ENCODE results near the gene CAMTA1.

Gene CAMTA1

DNA sequence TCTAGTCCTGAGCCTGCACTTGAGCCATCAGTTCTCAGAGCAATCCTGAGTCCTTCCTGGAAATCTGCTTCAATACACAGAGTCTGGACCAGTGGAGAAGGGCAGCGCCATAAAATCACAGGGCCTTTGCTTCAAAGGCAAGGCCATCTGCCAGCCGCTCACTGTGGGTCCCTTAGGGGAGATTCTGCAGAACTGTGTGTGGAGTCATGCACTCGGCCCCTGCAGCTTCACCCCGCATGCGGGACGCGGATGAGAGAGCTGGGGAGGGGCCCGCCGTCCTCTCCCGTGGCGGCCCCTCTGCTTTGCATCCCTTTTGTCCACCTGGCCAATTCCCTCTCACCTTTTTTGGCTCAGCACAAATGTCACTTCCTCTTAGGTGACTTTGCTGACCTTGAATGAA lies 674.7 kb downstream of the CAMTA1 start:
- TF ChIP-seq ZFP30 (CRISPR knock-in tag; IDR thresholded peaks at IDR 0.05), result no peak
- no peak for TF ChIP-seq OSR1 (CRISPR knock-in tag; IDR thresholded peaks at IDR 0.05)
- no peak for TF ChIP-seq ISL1 (CRISPR knock-in tag; IDR thresholded peaks at IDR 0.05)
- TF ChIP-seq PATZ1 (CRISPR knock-in tag; IDR thresholded peaks at IDR 0.05; ENCODE audit: borderline replicate concordance), result no peak
- TF ChIP-seq ZFP3 (CRISPR knock-in tag; IDR thresholded peaks at IDR 0.05), result no peak
- ATAC-seq, result no peak

- TF ChIP-seq ZFP3 (CRISPR knock-in tag; IDR thresholded peaks at IDR 0.05), result no peak
- no peak for TF ChIP-seq GLIS3 (CRISPR knock-in tag; IDR thresholded peaks at IDR 0.05)
- TF ChIP-seq PPARA (CRISPR knock-in tag; IDR thresholded peaks at IDR 0.05; ENCODE audit: borderline replicate concordance), result no peak
- TF ChIP-seq ARNTL (CRISPR knock-in tag; IDR thresholded peaks at IDR 0.05; ENCODE audit: borderline replicate concordance, low read depth), result no peak
- no peak for TF ChIP-seq ISL1 (CRISPR knock-in tag; IDR thresholded peaks at IDR 0.05)
- TF ChIP-seq ZNF565 (CRISPR knock-in tag; conservative IDR thresholded peaks at IDR 0.05; ENCODE audit: low read depth), result no peak
- TF ChIP-seq, protein P1, sequence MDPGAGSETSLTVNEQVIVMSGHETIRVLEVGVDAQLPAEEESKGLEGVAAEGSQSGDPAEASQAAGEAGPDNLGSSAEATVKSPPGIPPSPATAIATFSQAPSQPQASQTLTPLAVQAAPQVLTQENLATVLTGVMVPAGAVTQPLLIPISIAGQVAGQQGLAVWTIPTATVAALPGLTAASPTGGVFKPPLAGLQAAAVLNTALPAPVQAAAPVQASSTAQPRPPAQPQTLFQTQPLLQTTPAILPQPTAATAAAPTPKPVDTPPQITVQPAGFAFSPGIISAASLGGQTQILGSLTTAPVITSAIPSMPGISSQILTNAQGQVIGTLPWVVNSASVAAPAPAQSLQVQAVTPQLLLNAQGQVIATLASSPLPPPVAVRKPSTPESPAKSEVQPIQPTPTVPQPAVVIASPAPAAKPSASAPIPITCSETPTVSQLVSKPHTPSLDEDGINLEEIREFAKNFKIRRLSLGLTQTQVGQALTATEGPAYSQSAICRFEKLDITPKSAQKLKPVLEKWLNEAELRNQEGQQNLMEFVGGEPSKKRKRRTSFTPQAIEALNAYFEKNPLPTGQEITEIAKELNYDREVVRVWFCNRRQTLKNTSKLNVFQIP (CRISPR knock-in tag; IDR thresholded peaks at IDR 0.05; ENCODE audit: borderline replicate concordance, low read depth), result no peak
- TF ChIP-seq TSHZ2 (CRISPR knock-in tag; IDR thresholded peaks at IDR 0.05), result no peak
- no peak for TF ChIP-seq RARB (CRISPR knock-in tag; IDR thresholded peaks at IDR 0.05)
- no peak for TF ChIP-seq TOX (CRISPR knock-in tag; IDR thresholded peaks at IDR 0.05; ENCODE audit: borderline replicate concordance)
- TF ChIP-seq, protein P2, sequence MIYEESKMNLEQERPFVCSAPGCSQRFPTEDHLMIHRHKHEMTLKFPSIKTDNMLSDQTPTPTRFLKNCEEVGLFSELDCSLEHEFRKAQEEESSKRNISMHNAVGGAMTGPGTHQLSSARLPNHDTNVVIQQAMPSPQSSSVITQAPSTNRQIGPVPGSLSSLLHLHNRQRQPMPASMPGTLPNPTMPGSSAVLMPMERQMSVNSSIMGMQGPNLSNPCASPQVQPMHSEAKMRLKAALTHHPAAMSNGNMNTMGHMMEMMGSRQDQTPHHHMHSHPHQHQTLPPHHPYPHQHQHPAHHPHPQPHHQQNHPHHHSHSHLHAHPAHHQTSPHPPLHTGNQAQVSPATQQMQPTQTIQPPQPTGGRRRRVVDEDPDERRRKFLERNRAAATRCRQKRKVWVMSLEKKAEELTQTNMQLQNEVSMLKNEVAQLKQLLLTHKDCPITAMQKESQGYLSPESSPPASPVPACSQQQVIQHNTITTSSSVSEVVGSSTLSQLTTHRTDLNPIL (CRISPR knock-in tag; IDR thresholded peaks at IDR 0.05; ENCODE audit: low read depth), result no peak
- no peak for TF ChIP-seq CSDC2 (CRISPR knock-in tag; IDR thresholded peaks at IDR 0.05)
- no peak for TF ChIP-seq BACH2 (CRISPR knock-in tag; IDR thresholded peaks at IDR 0.05; ENCODE audit: borderline replicate concordance)
- no peak for TF ChIP-seq OSR1 (CRISPR knock-in tag; IDR thresholded peaks at IDR 0.05)
- no peak for TF ChIP-seq ESRRG (CRISPR knock-in tag; IDR thresholded peaks at IDR 0.05)
- no peak for TF ChIP-seq SNAI2 (CRISPR knock-in tag; IDR thresholded peaks at IDR 0.05)
- TF ChIP-seq PATZ1 (CRISPR knock-in tag; IDR thresholded peaks at IDR 0.05; ENCODE audit: borderline replicate concordance), result no peak
Observed at GRCh38 chr1:7460807-7461206, 675.6 kb downstream of the CAMTA1 start.

GRCh38 chr1:7462617-7463016 lies 677.4 kb downstream of the CAMTA1 start:
- ATAC-seq, result no peak
- TF ChIP-seq OSR1 (CRISPR knock-in tag; IDR thresholded peaks at IDR 0.05) (no peak), SNAI2 (CRISPR knock-in tag; IDR thresholded peaks at IDR 0.05) (no peak), TOX (CRISPR knock-in tag; IDR thresholded peaks at IDR 0.05; ENCODE audit: borderline replicate concordance) (no peak), ESRRG (CRISPR knock-in tag; IDR thresholded peaks at IDR 0.05) (no peak)
- TF ChIP-seq, protein P3, sequence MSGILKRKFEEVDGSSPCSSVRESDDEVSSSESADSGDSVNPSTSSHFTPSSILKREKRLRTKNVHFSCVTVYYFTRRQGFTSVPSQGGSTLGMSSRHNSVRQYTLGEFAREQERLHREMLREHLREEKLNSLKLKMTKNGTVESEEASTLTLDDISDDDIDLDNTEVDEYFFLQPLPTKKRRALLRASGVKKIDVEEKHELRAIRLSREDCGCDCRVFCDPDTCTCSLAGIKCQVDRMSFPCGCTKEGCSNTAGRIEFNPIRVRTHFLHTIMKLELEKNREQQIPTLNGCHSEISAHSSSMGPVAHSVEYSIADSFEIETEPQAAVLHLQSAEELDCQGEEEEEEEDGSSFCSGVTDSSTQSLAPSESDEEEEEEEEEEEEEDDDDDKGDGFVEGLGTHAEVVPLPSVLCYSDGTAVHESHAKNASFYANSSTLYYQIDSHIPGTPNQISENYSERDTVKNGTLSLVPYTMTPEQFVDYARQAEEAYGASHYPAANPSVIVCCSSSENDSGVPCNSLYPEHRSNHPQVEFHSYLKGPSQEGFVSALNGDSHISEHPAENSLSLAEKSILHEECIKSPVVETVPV (CRISPR knock-in tag; IDR thresholded peaks at IDR 0.05), result no peak
- TF ChIP-seq, protein P1 (CRISPR knock-in tag; IDR thresholded peaks at IDR 0.05; ENCODE audit: borderline replicate concordance, low read depth), result no peak

More at GRCh38 chr1:7460807-7461206, 675.6 kb downstream of the CAMTA1 start:
- no peak for ATAC-seq
